C4-2B (cell line): Measurements from ENCODE around the gene TPM4.

Experiments
- ZFX ChIP-seq: fragments of 450-650 bp; IDR thresholded peaks from 2 replicates; pipeline ENCODE4 v1.6.1; 2017
- TF ChIP-seq, protein P1 (sequence below): fragments of 450-650 bp; conservative IDR thresholded peaks from 2 replicates; pipeline ENCODE4 v1.5.1; 2017; ENCODE audit warnings: mild to moderate bottlenecking

DNA sequence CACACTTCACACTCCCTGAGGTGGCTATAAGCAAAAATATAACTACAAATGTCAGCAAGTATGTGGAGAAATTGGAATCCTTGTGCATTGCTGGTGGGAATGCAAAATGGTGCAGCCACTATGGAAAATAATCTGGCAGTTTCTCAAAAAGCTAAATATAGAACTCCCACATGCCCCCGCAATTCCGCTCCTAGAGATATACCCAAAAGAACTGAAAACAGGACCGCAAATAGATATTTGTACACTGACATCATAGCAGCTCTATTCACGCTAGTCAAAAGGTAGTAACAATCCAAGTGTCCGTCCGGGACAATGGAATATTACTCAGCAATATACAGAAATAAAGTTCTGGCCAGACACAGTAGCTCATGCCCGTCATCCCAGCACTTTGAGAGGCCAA lies 31.5 kb upstream of the TPM4 start:
- no peak for TF ChIP-seq ZFX
- TF ChIP-seq, protein P1, sequence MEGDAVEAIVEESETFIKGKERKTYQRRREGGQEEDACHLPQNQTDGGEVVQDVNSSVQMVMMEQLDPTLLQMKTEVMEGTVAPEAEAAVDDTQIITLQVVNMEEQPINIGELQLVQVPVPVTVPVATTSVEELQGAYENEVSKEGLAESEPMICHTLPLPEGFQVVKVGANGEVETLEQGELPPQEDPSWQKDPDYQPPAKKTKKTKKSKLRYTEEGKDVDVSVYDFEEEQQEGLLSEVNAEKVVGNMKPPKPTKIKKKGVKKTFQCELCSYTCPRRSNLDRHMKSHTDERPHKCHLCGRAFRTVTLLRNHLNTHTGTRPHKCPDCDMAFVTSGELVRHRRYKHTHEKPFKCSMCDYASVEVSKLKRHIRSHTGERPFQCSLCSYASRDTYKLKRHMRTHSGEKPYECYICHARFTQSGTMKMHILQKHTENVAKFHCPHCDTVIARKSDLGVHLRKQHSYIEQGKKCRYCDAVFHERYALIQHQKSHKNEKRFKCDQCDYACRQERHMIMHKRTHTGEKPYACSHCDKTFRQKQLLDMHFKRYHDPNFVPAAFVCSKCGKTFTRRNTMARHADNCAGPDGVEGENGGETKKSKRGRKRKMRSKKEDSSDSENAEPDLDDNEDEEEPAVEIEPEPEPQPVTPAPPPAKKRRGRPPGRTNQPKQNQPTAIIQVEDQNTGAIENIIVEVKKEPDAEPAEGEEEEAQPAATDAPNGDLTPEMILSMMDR, result no peak
